Left ventricle myocardium inferior (tissue), 1 donor: ENCODE measurements around the gene HAND2. TPM values are rescaled to one million over a fixed set of nuclear protein-coding genes. Genes with fewer than 3 reads are reported as not detected.
A peak's percentile ranks its signal among the peaks of the same experiment; 100 is the strongest.

Source experiments
- DNase-seq: peaks from one replicate; pipeline ENCODE4 v3.0.0-alpha.2; 2020
- H3K27ac ChIP-seq: fragments of 200-600 bp; replicated peaks from 2 replicates; pipeline ENCODE4 v1.8.0; 2021
- H3K27me3 ChIP-seq: fragments of 200-600 bp; 2 replicates; pipeline ENCODE4 v1.8.0; 2021; ENCODE audit warnings: low read depth
- H3K36me3 ChIP-seq: fragments of 200-600 bp; 2 replicates; pipeline ENCODE4 v1.8.0; 2021
- H3K4me1 ChIP-seq: fragments of 200-600 bp; 2 replicates; pipeline ENCODE4 v1.8.0; 2021
- H3K4me3 ChIP-seq: fragments of 200-600 bp; 2 replicates; pipeline ENCODE4 v1.8.0; 2021; ENCODE audit warnings: mild to moderate bottlenecking, moderate library complexity
- H3K9me3 ChIP-seq: fragments of 200-600 bp; replicated peaks from 2 replicates; pipeline ENCODE4 v1.8.0; 2021
- CTCF ChIP-seq: fragments of 200-600 bp; IDR thresholded peaks from 2 replicates; pipeline ENCODE4 v1.8.0; 2021; ENCODE audit warnings: antibody characterized with exemption, mild to moderate bottlenecking, borderline replicate concordance
- intact Hi-C: fragments of 100-400 bp; cut with micrococcal nuclease; formaldehyde crosslinking; loops from one replicate; pipeline ENCODE4 v1.11.0; 2022
- total RNA-seq: library from RNA; stranded (reverse); fragmentation: NEBNext Ultra II Directional; extraction: Animal tissue kit (Norgen Biotek cat#: 25700); gene quantifications from one replicate; pipeline ENCODE4 v1.2.1, GENCODE V29; 2021
- donor health status: DM: no; HTN: yes; CAD: no; lungs with severe emphysema.

Gene HAND2
- total RNA-seq, 1 donor from 2014 or later: 117 TPM

DNA sequence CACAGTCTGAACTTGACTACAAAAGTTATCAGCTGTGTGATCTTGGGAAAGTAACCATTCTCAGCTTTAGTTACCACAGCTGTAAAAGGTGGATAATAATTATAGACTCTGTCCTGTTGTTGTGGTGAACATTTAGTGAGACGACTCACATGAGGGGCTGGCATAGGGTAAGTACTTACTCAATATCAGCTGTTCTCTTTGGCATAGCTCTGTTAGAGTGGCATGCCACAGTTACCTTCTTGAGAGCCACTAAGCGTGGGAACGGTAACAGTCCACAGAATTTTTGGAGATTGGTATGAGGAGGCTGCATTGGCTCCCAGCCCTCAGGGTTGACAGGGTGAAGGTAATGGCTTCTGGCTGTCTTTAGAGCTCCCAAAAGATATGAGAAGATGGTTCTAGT is 13.2 kb upstream of the HAND2 start:
- TF ChIP-seq CTCF: no peak
- Histone ChIP-seq H3K4me3 (no peak overlapping the region), H3K9me3 (no peaks in the 10 kb centered on the region), H3K27me3 (peaks cover 26% of the 10 kb centered on the region), H3K36me3 (no peaks in the 10 kb centered on the region), H3K4me1 (peaks cover 73% of the 10 kb centered on the region), H3K27ac (peak overlapping the region; percentile 96)
- intact Hi-C loops: loop anchor here (10.0 kb wide), 1 partner anchor 202 kb away; no protein-coding TSS in a partner anchor
- DNase-seq: no peak

- Histone ChIP-seq H3K4me1 (peaks cover 61% of the 10 kb centered on the region), H3K4me3 (peak overlapping the region; percentile 84), H3K9me3 (no peaks in the 10 kb centered on the region), H3K27ac (peak overlapping the region; percentile 96), H3K27me3 (peaks cover 57% of the 10 kb centered on the region), H3K36me3 (no peaks in the 10 kb centered on the region)
- intact Hi-C loops: loop anchor here (10.0 kb wide), 1 partner anchor 205 kb away; no protein-coding TSS in a partner anchor
- TF ChIP-seq CTCF: no peak
- no peak for DNase-seq
Observed at GRCh38 chr4:173539986-173540385, 10.0 kb upstream of the HAND2 start.

DNA sequence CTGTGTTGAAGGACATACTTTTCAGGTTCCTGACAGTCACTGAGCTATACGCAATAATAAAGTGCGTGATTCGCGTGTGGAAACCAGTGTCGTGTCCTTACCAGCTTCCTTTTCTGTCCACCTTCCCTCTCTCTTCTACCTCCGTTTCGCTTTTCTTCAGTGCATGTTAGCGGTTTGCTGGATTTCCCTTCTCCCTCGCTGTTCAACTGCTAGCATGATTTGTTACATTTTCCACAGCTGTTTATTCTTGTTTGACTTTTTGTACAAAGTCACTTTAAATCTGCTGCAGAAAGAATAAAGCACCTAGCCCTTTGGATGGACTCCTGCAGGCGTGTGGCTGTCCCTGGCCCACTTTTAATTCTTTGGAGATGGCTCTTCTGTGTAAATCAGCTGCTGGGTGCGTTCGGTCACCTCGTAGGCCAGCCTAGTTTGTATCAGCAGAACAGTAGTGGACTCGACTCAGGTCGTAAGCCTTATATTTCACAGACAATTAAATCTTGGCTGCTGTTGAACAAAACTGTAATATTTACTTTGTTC is 8.9 kb upstream of the HAND2 start:
- Histone ChIP-seq H3K27me3 (peaks cover 67% of the 10 kb centered on the region), H3K4me3 (peak overlapping the region; percentile 84), H3K4me1 (peaks cover 60% of the 10 kb centered on the region), H3K27ac (peak overlapping the region; percentile 96), H3K9me3 (no peaks in the 10 kb centered on the region), H3K36me3 (no peaks in the 10 kb centered on the region)
- TF ChIP-seq CTCF: no peak
- intact Hi-C loops: no loop called here
- no peak for DNase-seq

GRCh38 chr4:173538148-173538908 is 8.3 kb upstream of the HAND2 start:
- TF ChIP-seq CTCF: no peak
- Histone ChIP-seq H3K27ac (peak overlapping the region; percentile 96), H3K27me3 (peaks cover 73% of the 10 kb centered on the region), H3K9me3 (no peaks in the 10 kb centered on the region), H3K36me3 (no peaks in the 10 kb centered on the region), H3K4me3 (peak overlapping the region; percentile 84), H3K4me1 (peaks cover 55% of the 10 kb centered on the region)
- intact Hi-C loops: no loop called here
- peak; percentile 74 for DNase-seq

- Histone ChIP-seq H3K9me3 (no peaks in the 10 kb centered on the region), H3K27me3 (peaks cover 80% of the 10 kb centered on the region), H3K36me3 (no peaks in the 10 kb centered on the region), H3K4me1 (peaks cover 49% of the 10 kb centered on the region), H3K27ac (peak overlapping the region; percentile 96), H3K4me3 (peak overlapping the region; percentile 84)
- TF ChIP-seq CTCF: no peak
- DNase-seq: no peak
- intact Hi-C loops: no loop called here
Observed at GRCh38 chr4:173537613-173538147, 7.7 kb upstream of the HAND2 start.
